NCI-H460 (cell line): ENCODE measurements around the gene PIP5KL1. TPM values are rescaled to one million over a fixed set of nuclear protein-coding genes. Genes with fewer than 3 reads are reported as not detected.

Experiments
- DNase-seq: peaks from one replicate; pipeline ENCODE4 v3.0.0-alpha.2; 2016; ENCODE audit warnings: low read depth; ENCODE audit errors: extremely low read depth
- total RNA-seq: library from RNA; depleted of rRNA; stranded (reverse); fragments of >200 nt; shearing (Covaris generic); gene quantifications from 2 replicates; pipeline ENCODE4 v1.2.3, GENCODE V29; 2014; rRNA removed

The PIP5KL1 gene
- total RNA-seq, 1 experiment from 2014 or later: 4.5 TPM

DNA sequence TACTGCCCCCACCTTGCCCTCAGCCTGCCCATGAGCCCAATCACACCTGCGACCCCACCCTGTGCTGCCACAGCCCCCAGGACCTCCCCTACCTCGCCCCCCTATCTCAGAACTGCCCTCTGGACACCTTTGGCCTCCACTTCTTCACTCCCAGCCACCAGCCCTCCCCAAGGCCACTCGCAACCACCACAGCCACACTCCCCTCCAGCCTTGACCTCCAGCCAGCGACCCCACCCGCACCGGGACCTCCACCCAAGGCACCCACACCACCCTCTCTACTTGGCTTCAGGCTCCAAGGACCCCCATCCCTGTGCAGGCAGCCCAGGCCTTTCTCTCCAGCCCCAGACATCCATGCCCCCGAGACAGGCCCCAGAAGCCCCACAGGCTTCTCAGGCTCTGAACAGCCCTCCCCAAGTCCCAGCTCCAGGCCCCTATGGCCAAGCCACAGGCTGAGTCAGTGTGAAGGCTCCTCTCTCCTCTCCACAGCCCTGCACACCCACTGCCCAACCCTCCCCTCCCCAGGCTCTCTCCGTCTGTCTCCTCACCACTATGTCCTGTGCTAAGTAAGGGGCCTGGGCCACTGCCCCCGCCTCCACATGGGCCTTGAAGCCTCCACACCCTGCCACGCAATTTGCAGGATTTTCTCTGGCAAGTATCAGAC, 55.1 kb downstream of the PIP5KL1 start:
- DNase-seq: no peak

DNA sequence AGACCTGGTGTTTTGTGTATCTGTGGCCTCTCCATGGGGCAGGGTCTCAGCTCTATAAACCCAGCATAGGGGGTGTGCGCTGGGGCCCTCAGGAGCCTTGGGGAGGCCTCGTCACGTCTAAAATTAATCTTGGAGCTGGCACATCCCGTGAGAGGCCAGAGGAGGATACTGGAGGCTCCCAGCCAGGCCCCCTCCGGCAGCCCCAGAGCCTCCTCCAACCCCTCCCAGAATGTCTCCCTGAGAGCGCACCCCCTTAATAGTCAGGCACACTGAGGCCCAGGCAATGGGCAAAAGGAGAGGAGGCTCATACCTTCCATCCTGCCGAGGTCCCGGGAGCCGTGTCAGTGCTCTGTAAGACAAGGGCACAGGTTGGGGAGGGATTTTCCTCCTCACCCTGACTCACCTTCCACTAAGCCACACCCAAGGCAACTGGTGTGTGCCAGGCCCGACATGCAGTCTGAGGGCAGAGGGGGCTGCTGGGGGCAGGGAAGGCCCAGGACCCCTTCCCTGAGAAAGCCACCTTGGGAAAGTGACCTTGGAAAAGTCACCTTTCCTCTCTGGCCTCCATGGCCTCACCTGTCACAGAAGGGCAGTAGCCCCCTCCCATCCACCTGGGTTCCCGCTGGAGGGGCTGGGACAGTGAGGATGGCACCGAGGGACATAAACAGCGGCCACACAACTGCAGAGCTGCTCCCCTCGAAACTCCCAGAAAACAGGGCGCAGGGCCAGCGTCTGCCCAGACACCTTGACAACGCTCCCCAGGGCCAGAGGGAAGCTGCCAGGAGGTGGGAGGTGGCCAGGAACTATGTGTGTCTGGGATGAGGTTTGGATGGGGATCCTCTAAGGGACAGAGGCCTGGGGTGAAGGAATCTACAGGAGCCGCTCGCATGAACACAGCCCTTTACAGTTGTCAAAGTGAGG, 56.0 kb downstream of the PIP5KL1 start:
- DNase-seq: no peak

DNA sequence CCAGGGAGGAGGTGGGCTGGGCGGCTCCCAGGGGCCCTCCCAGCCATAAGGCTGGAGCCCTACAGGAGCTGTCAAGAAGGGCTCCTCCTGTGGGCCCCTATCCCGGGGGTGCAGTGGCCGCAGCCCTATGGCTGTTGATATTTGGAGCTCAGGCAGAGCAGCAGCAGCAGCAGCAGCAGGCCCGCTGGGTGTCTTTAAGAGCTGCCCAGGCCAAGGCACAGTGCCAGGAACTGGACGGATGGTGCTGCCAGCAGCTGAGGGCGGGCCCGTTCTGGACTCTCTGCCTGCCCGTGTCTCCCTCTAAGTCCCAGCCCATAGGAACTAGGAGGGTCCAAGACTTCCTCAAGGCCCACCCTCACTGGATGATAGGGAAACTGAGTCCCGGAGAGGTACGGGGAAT, 56.7 kb downstream of the PIP5KL1 start:
- no peak for DNase-seq

DNA sequence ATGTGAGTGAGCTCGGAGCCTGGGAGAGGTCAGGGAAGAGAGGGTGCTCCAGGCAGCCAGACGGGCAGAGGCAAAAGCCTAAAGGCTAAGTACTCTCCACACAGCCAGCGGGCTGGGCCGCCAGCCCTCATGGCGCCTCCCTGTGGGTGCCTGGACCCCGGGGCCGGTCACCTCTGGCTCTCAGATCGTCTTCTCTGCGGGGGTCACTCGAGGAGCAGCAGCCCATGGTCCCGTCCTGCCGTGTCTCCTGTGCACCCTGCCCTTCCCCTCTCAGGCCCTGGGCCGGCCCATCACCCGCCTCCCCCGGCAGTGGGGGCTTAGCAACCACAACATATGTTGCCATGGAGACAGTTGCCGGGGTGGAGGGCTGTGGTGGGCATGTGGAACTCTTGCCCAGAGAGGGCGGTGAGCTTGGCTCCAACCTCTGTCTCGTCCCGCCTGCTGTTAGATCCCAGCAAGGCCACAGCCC, 57.3 kb downstream of the PIP5KL1 start:
- DNase-seq: no peak

DNA sequence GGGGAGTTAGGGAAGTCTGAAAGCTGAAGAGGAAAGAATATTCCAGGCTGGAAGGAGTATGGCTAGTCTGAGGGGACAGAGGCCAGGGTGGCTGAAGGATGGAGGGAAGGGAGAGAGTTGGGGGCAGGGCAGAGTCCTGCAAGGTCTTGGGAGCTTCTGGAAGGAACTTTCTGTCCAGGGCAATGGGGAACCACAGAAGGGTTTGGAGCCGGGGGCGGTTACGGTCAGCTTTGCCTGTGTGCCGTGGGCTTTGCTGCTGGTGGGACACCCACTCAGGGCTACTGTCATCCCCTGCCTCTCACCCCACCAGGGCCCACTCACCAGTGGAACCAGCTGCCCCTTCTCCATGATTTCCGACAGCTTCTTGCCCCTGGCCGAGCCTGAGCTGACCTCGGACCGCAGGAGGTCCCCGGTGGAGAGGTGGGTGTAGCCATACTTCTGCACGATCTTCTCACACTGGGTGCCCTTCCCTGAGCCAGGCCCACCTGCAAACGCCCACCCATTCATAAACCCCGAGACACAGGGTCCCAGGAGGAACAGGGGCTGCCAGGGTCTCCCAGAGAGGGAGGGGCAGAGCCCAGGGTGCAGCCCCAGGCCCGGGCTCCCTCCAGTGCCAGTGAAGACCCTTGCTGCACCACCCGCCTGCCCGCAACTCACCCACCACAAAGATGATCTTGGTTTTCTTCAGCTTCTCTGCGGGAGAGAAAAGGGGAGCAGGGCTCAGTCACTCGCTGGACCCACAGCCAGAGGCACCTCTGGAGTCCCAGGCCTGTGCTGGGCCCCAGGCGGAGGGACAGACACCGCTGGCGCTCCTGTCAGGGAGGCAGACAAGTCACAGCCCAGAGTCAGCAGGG, 58.0 kb downstream of the PIP5KL1 start:
- no peak for DNase-seq

DNA sequence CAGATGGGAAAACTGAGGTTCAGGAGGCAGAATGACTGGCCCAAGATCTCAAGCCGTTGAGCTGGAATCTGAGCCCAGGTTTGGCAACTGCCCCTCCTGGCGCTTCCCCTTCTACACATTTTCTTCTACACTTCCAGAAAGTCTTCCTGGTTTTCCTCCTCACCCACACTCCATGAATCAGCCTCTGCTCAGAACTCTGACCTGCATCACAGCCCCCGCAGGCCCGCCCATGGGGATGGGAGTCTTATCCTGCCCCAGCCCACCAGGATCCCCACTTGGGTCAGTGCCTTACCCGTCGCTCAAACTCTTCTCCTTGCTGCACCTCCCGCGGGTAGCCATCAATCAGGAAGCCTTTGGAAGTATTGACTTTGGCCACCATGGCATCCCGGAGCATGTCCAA, 59.0 kb downstream of the PIP5KL1 start:
- DNase-seq: no peak

DNA sequence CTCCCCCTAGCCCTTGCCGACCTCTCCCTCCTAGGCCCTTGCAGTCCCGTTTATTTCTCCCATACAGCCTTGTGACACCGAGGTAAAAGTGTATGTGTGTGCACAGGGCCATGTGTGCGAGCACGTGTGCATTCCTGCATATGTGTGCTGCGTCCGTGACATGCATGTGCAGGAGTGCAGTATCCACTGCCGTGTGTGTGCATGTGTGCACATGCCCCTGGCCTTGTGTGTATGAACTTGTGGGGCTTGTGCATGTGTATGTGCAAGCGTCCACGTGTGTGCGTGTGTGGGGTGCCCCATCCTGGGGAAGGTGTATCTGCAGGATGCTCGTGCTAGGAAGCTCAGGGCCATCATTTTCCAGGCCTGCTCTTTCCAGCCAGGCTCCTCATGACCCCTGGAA, 59.7 kb downstream of the PIP5KL1 start:
- DNase-seq: no peak

Other genes with a start within 250 kb of the PIP5KL1 start
- not detected in 2 replicates for gene CFAP157, start 223.8 kb downstream of the PIP5KL1 start, total RNA-seq
- gene PTRH1, start 215.1 kb downstream of the PIP5KL1 start, total RNA-seq: 12.1 and 13.8 TPM in 2 replicates
- gene TTC16, start 214.7 kb downstream of the PIP5KL1 start, total RNA-seq: 0.20 TPM in 1 of 2 replicates, not detected in the other
- 8.9 and 10.5 TPM in 2 replicates for gene TOR2A, start 195.5 kb downstream of the PIP5KL1 start, total RNA-seq
- gene SH2D3C, start 152.1 kb downstream of the PIP5KL1 start, total RNA-seq: 0.12 and 0.57 TPM in 2 replicates
- gene CDK9, start 144.7 kb downstream of the PIP5KL1 start, total RNA-seq: 16.7 and 23.1 TPM in 2 replicates
- gene FPGS, start 127.9 kb downstream of the PIP5KL1 start, total RNA-seq: 23.9 and 27.5 TPM in 2 replicates
- gene ENG, start 76.1 kb downstream of the PIP5KL1 start, total RNA-seq: 11.5 and 12.9 TPM in 2 replicates
- gene AK1, start 53.1 kb downstream of the PIP5KL1 start, total RNA-seq: 36.9 and 41.9 TPM in 2 replicates
- gene ST6GALNAC6, start 31.2 kb downstream of the PIP5KL1 start, total RNA-seq: 6.5 and 12.8 TPM in 2 replicates
- gene ST6GALNAC4, start 13.7 kb downstream of the PIP5KL1 start, total RNA-seq: 33.3 and 36.2 TPM in 2 replicates
- gene DPM2, start 7.1 kb upstream of the PIP5KL1 start, total RNA-seq: 31.1 and 39.5 TPM in 2 replicates
- 9.2 and 12.2 TPM in 2 replicates for gene EEIG1, start 50.2 kb upstream of the PIP5KL1 start, total RNA-seq
- 9.9 and 10.6 TPM in 2 replicates for gene NAIF1, start 136.5 kb upstream of the PIP5KL1 start, total RNA-seq
- 15.2 and 15.5 TPM in 2 replicates for gene SLC25A25, start 137.5 kb upstream of the PIP5KL1 start, total RNA-seq
- gene PTGES2, start 197.0 kb upstream of the PIP5KL1 start, total RNA-seq: 76.6 and 80.3 TPM in 2 replicates
- gene LCN2, start 218.7 kb upstream of the PIP5KL1 start, total RNA-seq: not detected in 2 replicates
- gene BBLN, start 229.5 kb upstream of the PIP5KL1 start, total RNA-seq: 86.7 and 113 TPM in 2 replicates